ENCODE results near the gene TALDO1.
A peak's percentile ranks its signal among the peaks of the same experiment; 100 is the strongest.

The TALDO1 gene

GRCh38 chr11:802018-802617 is 54.9 kb downstream of the TALDO1 start:
- DNase-seq, result no peak

- no peak for DNase-seq
Observed at GRCh38 chr11:802693-803466, 55.6 kb downstream of the TALDO1 start.

- DNase-seq, result no peak
Observed at GRCh38 chr11:803467-803742, 56.1 kb downstream of the TALDO1 start.

- DNase-seq, result no peak
Observed at GRCh38 chr11:803770-804598, 56.7 kb downstream of the TALDO1 start.

- DNase-seq, result no peak
Observed at GRCh38 chr11:804599-804964, 57.3 kb downstream of the TALDO1 start.

- DNase-seq, result no peak
Observed at GRCh38 chr11:808427-809286, 61.4 kb downstream of the TALDO1 start.

GRCh38 chr11:809287-810039 is 62.2 kb downstream of the TALDO1 start, which contains the start of gene RPLP2:
Gene RPLP2, plus strand, starts transcription at chr11:809967. Its CDS starts 268 bp downstream, at chr11:810235.
- DNase-seq, result peak; percentile 96

- DNase-seq, result no peak
Observed at GRCh38 chr11:810040-810567, 62.8 kb downstream of the TALDO1 start.

- no peak for DNase-seq
Observed at GRCh38 chr11:811446-812245, 64.4 kb downstream of the TALDO1 start.

GRCh38 chr11:812390-812789 is 65.1 kb downstream of the TALDO1 start:
- DNase-seq, result no peak

- DNase-seq, result no peak
Observed at GRCh38 chr11:813072-813455, 65.8 kb downstream of the TALDO1 start.

- no peak for DNase-seq
Observed at GRCh38 chr11:813456-814096, 66.3 kb downstream of the TALDO1 start.

All from fibroblast of upper back skin (primary cell).